ENCODE measurements around the gene PLK5.

The PLK5 gene

DNA sequence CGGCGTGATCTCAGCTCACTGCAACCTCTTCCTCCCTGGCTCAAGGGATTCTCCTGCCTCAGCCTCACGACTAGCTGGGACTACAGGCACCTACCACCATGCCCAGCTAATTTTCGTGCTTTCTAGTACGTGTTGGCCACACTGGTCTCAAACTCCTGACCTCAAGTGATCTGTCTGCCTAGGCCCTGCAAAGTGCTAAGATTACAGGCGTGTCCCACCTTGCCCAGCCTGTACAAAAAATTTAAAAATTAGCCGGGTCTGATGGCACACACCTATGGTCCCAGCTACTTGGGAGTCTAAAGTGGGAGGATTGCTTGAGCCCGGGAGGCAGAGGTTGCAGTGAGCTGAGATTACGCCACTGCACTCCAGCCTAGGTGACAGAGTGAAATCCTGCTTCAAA, 48.9 kb downstream of the PLK5 start:
- no peak for TF ChIP-seq CTCF (IDR thresholded peaks at IDR 0.05; ENCODE audit: control insufficient read depth, extremely low read depth, insufficient read depth)
- no peak for DNase-seq (ENCODE audit: low read depth)

GRCh38 chr19:1574354-1575136, 50.7 kb downstream of the PLK5 start:
- TF ChIP-seq CTCF (IDR thresholded peaks at IDR 0.05; ENCODE audit: control insufficient read depth, extremely low read depth, insufficient read depth), result no peak

More for the DNA sequence above, 48.9 kb downstream of the PLK5 start:
- H3K4me3 ChIP-seq (ENCODE audit: low read depth, low read length), result no peak overlapping the region

DNA sequence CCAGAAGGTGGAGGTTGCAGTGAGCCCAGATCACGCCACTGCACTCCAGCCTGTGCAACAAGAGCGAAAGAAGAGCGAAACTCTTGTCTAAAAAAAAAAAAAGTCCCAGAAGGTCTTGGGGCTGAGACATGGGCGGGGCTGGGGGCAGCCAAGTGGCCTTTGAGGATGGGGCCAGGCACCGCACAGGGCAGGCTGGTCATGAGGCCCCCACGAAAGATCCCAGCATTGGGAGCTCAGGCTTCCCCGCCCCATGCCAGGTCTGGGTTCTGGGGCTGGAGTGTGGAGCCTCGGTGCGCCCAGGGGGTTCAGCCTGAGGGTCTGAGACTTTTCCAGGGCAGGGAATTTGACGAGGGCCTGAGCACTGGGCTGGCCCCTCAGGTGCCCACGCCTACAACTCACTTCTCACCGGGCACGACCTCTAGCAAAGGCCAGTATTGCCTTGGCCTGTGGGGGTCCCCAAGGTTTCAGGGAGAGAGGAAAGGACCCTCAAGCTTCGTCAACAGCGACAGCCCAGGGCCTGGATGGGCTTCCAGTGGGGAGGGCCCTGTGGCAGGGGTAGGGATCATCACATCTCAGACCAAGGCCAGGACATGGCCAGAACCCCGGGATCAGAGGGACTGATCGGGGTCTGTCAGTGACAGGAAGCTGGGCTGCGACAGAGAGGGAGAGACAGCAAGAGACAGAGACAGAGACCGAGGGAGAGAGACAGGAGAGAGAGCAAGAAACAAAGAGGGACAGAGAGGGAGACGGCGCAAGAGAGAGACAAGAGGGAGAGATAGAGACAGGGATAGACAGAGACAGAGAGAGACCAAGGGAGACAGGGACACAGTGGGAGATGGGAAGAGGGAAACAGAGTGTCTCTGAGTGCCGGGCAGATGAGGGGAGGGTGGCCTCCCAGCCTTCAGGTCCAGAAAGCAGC, 51.7 kb downstream of the PLK5 start:
- H3K4me3 ChIP-seq (ENCODE audit: low read depth, low read length), result no peak overlapping the region
- no peak for DNase-seq (ENCODE audit: low read depth)
- TF ChIP-seq CTCF (IDR thresholded peaks at IDR 0.05; ENCODE audit: control insufficient read depth, extremely low read depth, insufficient read depth), result no peak

More at GRCh38 chr19:1574354-1575136, 50.7 kb downstream of the PLK5 start:
- no peak for DNase-seq (ENCODE audit: low read depth)
- H3K4me3 ChIP-seq (ENCODE audit: low read depth, low read length), result no peak overlapping the region

DNA sequence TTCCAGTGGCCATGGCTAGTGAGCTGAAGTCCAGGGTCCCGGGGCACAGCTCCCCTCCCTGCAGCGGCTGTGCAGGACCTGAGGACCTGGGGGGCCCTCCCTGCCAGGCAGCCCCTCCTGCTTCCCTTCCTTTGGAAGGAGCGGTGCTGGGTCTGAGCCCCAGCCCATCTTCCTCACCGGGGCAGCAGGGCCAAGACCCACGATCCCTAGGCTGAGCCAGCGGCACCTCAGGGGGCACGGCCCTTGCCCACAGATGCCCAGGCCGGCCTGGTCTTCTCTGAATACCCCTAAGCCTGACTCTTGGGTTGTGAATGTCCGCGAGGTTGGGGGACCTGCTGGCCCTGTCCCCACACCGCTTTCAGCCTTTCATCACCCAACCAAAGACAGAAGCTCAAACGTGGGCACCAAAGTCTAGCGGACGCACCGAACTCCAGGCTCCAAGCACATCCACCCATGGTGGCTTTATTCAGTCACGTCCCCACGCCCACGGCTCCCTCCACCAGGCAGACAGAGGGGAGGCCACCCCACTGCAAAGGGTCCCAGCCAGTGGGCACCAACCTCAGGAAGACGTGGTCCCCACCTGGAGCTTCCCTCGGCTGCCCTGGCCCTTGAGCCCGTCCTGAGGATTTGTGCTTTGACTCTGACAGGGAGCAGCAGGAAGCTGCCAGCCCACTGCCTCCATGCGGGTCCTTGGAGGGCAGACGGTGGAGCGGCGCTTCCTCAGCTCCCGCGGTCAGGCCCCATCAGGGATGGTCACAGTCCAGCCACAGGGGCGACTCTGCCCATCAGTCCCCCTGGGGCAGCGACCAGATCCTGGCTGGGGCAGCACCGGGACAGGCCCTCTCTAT, 52.6 kb downstream of the PLK5 start:
- no peak overlapping the region for H3K4me3 ChIP-seq (ENCODE audit: low read depth, low read length)
- DNase-seq (ENCODE audit: low read depth), result no peak
- no peak for TF ChIP-seq CTCF (IDR thresholded peaks at IDR 0.05; ENCODE audit: control insufficient read depth, extremely low read depth, insufficient read depth)

DNA sequence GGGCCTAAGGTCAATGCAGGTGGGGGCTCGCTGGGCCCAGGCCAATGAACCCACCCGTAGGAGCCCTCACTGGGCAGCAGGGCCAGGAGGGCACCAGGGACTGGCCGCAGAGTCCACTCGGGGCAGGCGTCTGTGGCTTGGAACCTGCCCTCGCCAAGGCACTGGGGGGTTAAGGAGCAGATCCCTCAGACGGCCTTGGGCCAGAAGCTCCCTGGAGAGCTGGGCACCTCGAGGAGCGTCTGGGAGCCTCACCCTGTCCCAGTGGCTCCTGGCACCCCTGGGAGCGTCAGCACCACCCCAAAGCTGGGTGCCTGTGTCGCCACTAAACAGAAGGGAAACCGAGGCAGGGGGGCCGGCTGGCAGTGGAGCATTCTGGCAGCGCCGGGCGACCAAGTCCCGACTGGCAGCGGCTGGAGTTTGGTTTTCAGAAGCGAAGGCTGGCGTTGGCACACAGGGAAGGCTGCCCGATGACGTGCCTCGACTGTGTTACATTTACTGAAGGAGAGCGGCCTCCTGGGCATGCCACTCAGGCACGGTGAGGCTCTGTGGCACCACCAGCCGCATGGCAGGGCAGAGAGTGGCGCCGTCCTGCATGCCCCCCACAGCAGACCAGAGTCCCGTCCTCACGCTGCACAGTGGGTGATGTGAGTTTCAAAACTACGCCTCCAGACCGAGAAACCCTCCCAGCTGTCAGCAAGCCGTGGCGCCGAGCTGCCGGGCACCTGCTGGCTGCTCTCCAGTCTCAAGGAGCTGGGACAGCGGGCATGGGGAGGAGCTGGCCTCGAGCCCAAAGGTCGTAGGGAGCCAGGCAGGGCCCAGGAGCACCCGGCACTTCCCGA, 53.4 kb downstream of the PLK5 start:
- TF ChIP-seq CTCF (IDR thresholded peaks at IDR 0.05; ENCODE audit: control insufficient read depth, extremely low read depth, insufficient read depth), result no peak
- DNase-seq (ENCODE audit: low read depth), result no peak

More for the DNA sequence above, 53.4 kb downstream of the PLK5 start:
- H3K4me3 ChIP-seq (ENCODE audit: low read depth, low read length), result no peak overlapping the region
